GM08714 (cell line): Measurements from ENCODE around the gene DEFB124.

ENCODE experiments used
- H3K4me3 ChIP-seq: fragments of 200-500 bp; sonication (Bioruptor generic); 2 replicates; pipeline ENCODE4 v1.5.1; 2014; ENCODE audit warnings: mild to moderate bottlenecking, low read length, inconsistent platforms
- ZNF274 ChIP-seq: IDR thresholded peaks from 2 replicates; pipeline ENCODE4 v1.6.1; 2012; ENCODE audit warnings: mild to moderate bottlenecking, low read depth, low read length

DEFB124 gene

GRCh38 chr20:31415653-31416052 lies 59.3 kb downstream of the DEFB124 start:
- TF ChIP-seq ZNF274: no peak
- H3K4me3 ChIP-seq: no peak overlapping the region
